ENCODE results near the gene ZNF668.
"Not testable (repeated sequence)": the region's sequence is repeated elsewhere in the genome, so short reads cannot be mapped to it uniquely, and the experiment has no call there.

Gene ZNF668

GRCh38 chr16:31110106-31111034, 36.3 kb upstream of the ZNF668 start:
- H3K4me1 ChIP-seq (ENCODE audit: control insufficient read depth, insufficient read depth, low read length, unreplicated experiment): peaks cover 9% of the 10 kb centered on the region
- no peaks in the 10 kb centered on the region for H3K27me3 ChIP-seq (ENCODE audit: insufficient read depth, low read length)
- peak overlapping the region; percentile 17; the same call in 1 of the 2 replicates for H3K4me3 ChIP-seq (ENCODE audit: low read depth, low read length)

GRCh38 chr16:31109622-31110021, 35.6 kb upstream of the ZNF668 start:
- H3K4me3 ChIP-seq (ENCODE audit: low read depth, low read length): peak overlapping the region; percentile 88
- peaks cover 19% of the 10 kb centered on the region; the same call in 1 of the 2 replicates for H3K36me3 ChIP-seq (ENCODE audit: insufficient read depth, low read length)
- peaks cover 9% of the 10 kb centered on the region for H3K4me1 ChIP-seq (ENCODE audit: control insufficient read depth, insufficient read depth, low read length, unreplicated experiment)
- H2AFZ ChIP-seq (ENCODE audit: low read length, unreplicated experiment): no peak overlapping the region
- H3K79me2 ChIP-seq (ENCODE audit: control insufficient read depth, insufficient read depth, low read length, unreplicated experiment): peaks cover 19% of the 10 kb centered on the region
- no peaks in the 10 kb centered on the region for H3K27me3 ChIP-seq (ENCODE audit: insufficient read depth, low read length)
- no peak overlapping the region for H3K27ac ChIP-seq (ENCODE audit: low read depth, low read length)

More at GRCh38 chr16:31110106-31111034, 36.3 kb upstream of the ZNF668 start:
- Histone ChIP-seq H3K36me3 (ENCODE audit: insufficient read depth, low read length) (peaks cover 19% of the 10 kb centered on the region; the same call in 1 of the 2 replicates), H3K79me2 (ENCODE audit: control insufficient read depth, insufficient read depth, low read length, unreplicated experiment) (peaks cover 20% of the 10 kb centered on the region), H3K27ac (ENCODE audit: low read depth, low read length) (no peak overlapping the region), H2AFZ (ENCODE audit: low read length, unreplicated experiment) (no peak overlapping the region)

- peaks cover 9% of the 10 kb centered on the region for H3K4me1 ChIP-seq (ENCODE audit: control insufficient read depth, insufficient read depth, low read length, unreplicated experiment)
- H3K27me3 ChIP-seq (ENCODE audit: insufficient read depth, low read length): no peaks in the 10 kb centered on the region
- peak overlapping the region; percentile 89 for H2AFZ ChIP-seq (ENCODE audit: low read length, unreplicated experiment)
Observed at GRCh38 chr16:31108794-31109558, 34.9 kb upstream of the ZNF668 start.

GRCh38 chr16:31108035-31108793, 34.2 kb upstream of the ZNF668 start, which contains the start of gene BCKDK:
Gene BCKDK (plus strand): TSS chr16:31108386. CDS start chr16:31109224, 838 bp downstream.
- peaks cover 19% of the 10 kb centered on the region; the same call in 1 of the 2 replicates for H3K36me3 ChIP-seq (ENCODE audit: insufficient read depth, low read length)
- H3K27ac ChIP-seq (ENCODE audit: low read depth, low read length): no peak within 1 kb of the TSS

More at GRCh38 chr16:31108794-31109558, 34.9 kb upstream of the ZNF668 start:
- Histone ChIP-seq H3K36me3 (ENCODE audit: insufficient read depth, low read length) (peaks cover 19% of the 10 kb centered on the region; the same call in 1 of the 2 replicates), H3K79me2 (ENCODE audit: control insufficient read depth, insufficient read depth, low read length, unreplicated experiment) (peaks cover 19% of the 10 kb centered on the region), H3K4me3 (ENCODE audit: low read depth, low read length) (peak overlapping the region; percentile 88), H3K27ac (ENCODE audit: low read depth, low read length) (no peak overlapping the region)

GRCh38 chr16:31107465-31107867, 33.4 kb upstream of the ZNF668 start:
- H3K4me1 ChIP-seq (ENCODE audit: control insufficient read depth, insufficient read depth, low read length, unreplicated experiment): peaks cover 9% of the 10 kb centered on the region
- H2AFZ ChIP-seq (ENCODE audit: low read length, unreplicated experiment): no peak overlapping the region
- H3K36me3 ChIP-seq (ENCODE audit: insufficient read depth, low read length): peaks cover 19% of the 10 kb centered on the region; the same call in 1 of the 2 replicates
- no peak overlapping the region for H3K27ac ChIP-seq (ENCODE audit: low read depth, low read length)
- peaks cover 19% of the 10 kb centered on the region for H3K79me2 ChIP-seq (ENCODE audit: control insufficient read depth, insufficient read depth, low read length, unreplicated experiment)
- peak overlapping the region; percentile 88 for H3K4me3 ChIP-seq (ENCODE audit: low read depth, low read length)
- no peaks in the 10 kb centered on the region for H3K27me3 ChIP-seq (ENCODE audit: insufficient read depth, low read length)

More at GRCh38 chr16:31108035-31108793, 34.2 kb upstream of the ZNF668 start, which contains the start of gene BCKDK:
- peak within 1 kb of the TSS; percentile 89 for H2AFZ ChIP-seq (ENCODE audit: low read length, unreplicated experiment)
- H3K27me3 ChIP-seq (ENCODE audit: insufficient read depth, low read length): no peaks in the 10 kb centered on the region
- peaks cover 19% of the 10 kb centered on the region for H3K79me2 ChIP-seq (ENCODE audit: control insufficient read depth, insufficient read depth, low read length, unreplicated experiment)
- peak within 1 kb of the TSS; percentile 88 for H3K4me3 ChIP-seq (ENCODE audit: low read depth, low read length)
- H3K4me1 ChIP-seq (ENCODE audit: control insufficient read depth, insufficient read depth, low read length, unreplicated experiment): peaks cover 9% of the 10 kb centered on the region

GRCh38 chr16:31106509-31107464, 32.7 kb upstream of the ZNF668 start:
- Histone ChIP-seq H3K79me2 (ENCODE audit: control insufficient read depth, insufficient read depth, low read length, unreplicated experiment) (peaks cover 19% of the 10 kb centered on the region), H3K27ac (ENCODE audit: low read depth, low read length) (no peak overlapping the region), H3K4me1 (ENCODE audit: control insufficient read depth, insufficient read depth, low read length, unreplicated experiment) (peaks cover 9% of the 10 kb centered on the region), H2AFZ (ENCODE audit: low read length, unreplicated experiment) (no peak overlapping the region), H3K4me3 (ENCODE audit: low read depth, low read length) (no peak overlapping the region), H3K27me3 (ENCODE audit: insufficient read depth, low read length) (no peaks in the 10 kb centered on the region), H3K36me3 (ENCODE audit: insufficient read depth, low read length) (peaks cover 19% of the 10 kb centered on the region; the same call in 1 of the 2 replicates)

GRCh38 chr16:31105677-31106213, 31.7 kb upstream of the ZNF668 start:
- peak overlapping the region; percentile 79 for H2AFZ ChIP-seq (ENCODE audit: low read length, unreplicated experiment)
- H3K4me3 ChIP-seq (ENCODE audit: low read depth, low read length): 0 out of 2 replicates have a peak overlapping the region, but pooled peaks have one; percentile 5
- peaks cover 9% of the 10 kb centered on the region for H3K4me1 ChIP-seq (ENCODE audit: control insufficient read depth, insufficient read depth, low read length, unreplicated experiment)
- no peaks in the 10 kb centered on the region for H3K27me3 ChIP-seq (ENCODE audit: insufficient read depth, low read length)
- peak overlapping the region; percentile 24; the same call in 1 of the 2 replicates for H3K27ac ChIP-seq (ENCODE audit: low read depth, low read length)
- peaks cover 16% of the 10 kb centered on the region for H3K79me2 ChIP-seq (ENCODE audit: control insufficient read depth, insufficient read depth, low read length, unreplicated experiment)
- peaks cover 8% of the 10 kb centered on the region; the same call in 1 of the 2 replicates for H3K36me3 ChIP-seq (ENCODE audit: insufficient read depth, low read length)

GRCh38 chr16:31100876-31101641, 27.0 kb upstream of the ZNF668 start:
- not testable (repeated sequence) for H3K79me2 ChIP-seq (ENCODE audit: control insufficient read depth, insufficient read depth, low read length, unreplicated experiment); H2AFZ ChIP-seq (ENCODE audit: low read length, unreplicated experiment); H3K36me3 ChIP-seq (ENCODE audit: insufficient read depth, low read length); H3K27ac ChIP-seq (ENCODE audit: low read depth, low read length); H3K27me3 ChIP-seq (ENCODE audit: insufficient read depth, low read length); H3K4me3 ChIP-seq (ENCODE audit: low read depth, low read length)
- peaks cover 10% of the 10 kb centered on the region for H3K4me1 ChIP-seq (ENCODE audit: control insufficient read depth, insufficient read depth, low read length, unreplicated experiment)

Data from ACC112 (cell line).